GM18519 (cell line): ENCODE data around the gene BLMH.
"Not testable (repeated sequence)": the region's sequence is repeated elsewhere in the genome, so short reads cannot be mapped to it uniquely, and the experiment has no call there.

Experiments
- ATAC-seq: cut with Tn5 transposase; IDR thresholded peaks from one replicate; pipeline ENCODE4 v1.9.1; 2021; ENCODE audit warnings: mild to moderate bottlenecking, moderate library complexity; ENCODE audit not compliant: unreplicated experiment, low FRiP score

BLMH gene

DNA sequence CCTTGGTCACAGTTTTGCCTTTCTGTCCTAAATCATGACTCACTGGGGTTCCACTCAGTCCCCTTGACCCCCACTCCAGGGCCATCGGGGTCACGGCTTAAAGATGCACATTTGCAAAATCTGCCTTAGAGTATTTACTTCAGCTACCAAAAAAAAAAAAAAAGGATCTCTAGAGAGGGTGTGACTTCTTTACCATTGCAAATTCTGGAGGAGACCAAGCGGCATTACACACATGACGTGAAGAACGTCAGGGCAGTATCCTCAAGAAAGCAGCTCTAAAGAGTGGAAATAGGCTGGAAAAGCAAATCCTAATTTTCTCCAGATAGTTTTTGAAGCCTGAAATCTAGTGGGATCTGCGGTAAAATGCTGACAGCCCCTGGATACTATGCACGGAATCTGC lies 81.8 kb downstream of the BLMH start:
- no peak for ATAC-seq

DNA sequence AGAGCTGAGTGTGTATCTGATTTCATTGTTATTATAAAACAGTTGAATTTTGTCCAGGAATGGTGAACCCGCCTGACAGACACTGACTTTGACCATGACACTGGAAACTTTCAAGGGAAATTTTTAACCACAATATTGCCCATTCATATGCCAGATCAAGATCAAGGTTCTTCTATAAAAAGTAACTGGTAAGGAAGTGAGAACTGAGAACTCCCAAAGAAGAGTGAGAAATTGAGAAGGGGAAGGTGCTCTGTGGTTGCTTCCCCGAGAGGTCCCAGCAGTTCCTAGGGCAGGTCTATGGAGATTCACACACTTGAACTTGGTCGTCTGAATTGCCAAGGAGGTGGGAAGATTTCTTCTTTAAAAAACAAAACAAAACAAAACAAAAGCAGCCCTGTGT lies 83.5 kb downstream of the BLMH start:
- ATAC-seq, result no peak

DNA sequence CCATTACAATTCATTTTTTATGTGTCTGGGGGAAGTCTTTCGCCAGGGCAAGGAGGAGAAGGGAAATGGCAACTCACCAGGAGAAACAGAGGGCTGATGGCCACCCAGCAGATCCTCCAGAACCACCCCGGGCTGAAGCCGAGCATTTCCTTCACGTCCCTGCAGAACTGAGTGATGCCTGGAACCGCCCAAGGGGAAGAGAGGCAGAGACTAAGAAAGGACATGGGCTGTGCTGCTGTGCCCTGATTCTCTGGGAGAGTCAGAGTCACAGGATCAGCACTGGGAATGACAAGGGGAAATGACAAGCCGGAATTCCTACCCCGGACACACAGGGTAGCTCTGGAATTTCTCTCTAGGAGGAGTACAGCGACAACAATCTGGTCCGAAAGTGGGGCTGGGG lies 84.1 kb downstream of the BLMH start:
- no peak for ATAC-seq

DNA sequence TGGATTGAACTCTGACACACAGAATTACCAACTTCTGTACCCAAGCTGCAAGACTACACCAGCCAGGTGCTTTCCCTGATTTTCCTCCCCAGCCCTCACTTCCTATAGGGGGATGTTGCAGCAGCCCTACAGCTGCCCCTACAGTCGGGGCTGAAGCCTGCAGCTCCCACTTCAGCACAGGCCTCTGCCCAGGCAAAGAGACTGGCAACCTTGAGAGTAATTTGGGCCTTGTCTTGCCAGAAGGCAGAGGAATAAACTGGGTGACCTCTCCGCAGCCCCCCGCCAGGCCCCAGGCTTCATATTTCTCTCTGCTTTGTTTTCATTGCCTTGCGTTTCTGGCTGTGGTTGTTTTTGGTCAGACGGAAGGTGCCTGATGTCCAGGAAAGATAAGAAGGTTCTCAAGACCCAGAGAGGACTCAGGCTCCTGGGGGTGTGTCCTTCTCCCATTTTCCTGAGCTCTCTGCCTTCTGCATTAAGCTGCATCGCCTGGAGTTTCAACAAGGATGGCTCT lies 88.2 kb downstream of the BLMH start:
- no peak for ATAC-seq

DNA sequence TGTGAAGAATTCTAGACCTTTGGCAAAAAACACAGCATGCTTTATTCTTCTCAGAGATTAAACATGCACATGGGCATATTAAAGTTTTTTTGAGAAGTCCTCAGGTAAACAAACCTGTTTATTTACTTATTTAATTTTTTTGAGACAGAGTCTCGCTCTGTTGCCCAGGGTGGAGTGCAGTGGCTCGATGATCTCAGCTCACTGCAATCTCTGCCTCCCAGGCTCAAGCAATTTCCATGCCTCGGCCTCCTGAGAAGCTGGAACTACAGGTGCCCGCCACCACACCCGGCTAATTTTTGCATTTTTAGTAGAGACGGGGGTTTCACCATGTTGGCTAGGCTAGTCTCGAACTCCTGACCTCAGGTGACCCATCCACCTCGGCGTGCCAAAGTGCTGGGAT lies 91.1 kb downstream of the BLMH start:
- ATAC-seq, result not testable (repeated sequence)

DNA sequence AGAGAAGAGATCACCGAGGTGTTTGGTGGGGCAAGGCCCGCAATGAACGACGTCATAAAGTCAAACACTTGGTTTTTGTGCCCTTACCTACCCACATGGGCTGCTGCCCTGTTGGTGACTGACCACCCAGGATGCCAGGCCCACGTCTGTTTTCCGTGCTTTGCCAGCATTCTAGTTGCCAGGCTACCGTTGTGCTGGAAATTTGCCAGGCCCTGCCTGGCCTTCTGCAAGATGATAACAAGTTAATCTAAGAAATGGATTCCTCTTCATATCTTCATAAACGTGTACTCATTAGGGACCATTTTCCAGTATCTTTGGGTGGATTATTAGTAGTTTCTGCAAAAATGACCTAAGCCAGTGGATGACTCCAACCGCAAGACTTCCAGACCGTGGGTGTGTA lies 91.6 kb downstream of the BLMH start:
- no peak for ATAC-seq

DNA sequence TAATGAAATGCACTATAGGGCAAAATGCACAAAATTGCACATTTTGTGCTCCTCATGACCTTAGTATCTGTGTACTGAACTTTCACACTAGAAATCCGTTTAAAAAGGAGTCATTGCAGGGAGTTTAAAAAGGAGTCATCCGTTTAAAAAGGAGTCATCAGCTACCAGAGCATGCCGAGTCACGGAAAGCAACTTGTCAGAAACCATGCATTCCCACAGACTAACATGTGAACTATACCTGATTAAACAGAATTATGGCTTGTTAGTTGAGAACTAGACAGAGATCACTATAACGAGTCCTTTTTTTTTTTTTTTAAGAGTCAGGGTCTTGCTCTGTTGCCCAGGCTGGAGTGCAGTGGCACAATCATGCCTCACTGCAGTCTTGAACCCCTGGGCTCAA lies 92.1 kb downstream of the BLMH start:
- no peak for ATAC-seq
